HG02981 (cell line): ENCODE data around the gene TRIM71.

Experiments used
- ATAC-seq: cut with Tn5 transposase; IDR thresholded peaks from one replicate; pipeline ENCODE4 v1.9.1; 2021; ENCODE audit warnings: mild to moderate bottlenecking, moderate library complexity; ENCODE audit not compliant: unreplicated experiment

Gene TRIM71

DNA sequence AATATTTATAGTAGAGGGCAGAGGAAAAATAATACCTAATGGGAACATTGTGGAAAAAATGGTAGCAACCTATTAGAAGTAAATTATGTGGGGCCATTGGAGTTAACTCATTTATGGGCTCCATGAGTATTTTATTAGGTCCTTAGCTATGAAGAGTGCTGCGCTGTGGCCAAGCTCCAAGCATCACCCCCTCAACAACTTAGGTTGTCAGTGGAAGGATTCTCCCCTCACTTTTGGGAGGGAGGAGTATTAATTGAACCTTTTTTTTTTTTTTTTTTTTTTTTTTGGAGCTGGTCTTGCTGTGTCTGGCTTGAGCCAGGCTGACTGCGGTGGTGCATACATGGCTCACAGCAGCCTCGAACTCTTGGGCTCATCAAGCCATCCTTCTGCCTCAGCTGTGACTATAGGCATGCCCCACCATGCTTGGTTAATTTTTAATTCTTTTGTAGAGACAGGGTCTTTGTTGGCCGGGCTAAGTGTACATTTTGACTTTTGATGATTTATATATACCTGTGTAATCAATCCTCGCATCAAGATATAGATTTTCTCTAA, 45.2 kb downstream of the TRIM71 start:
- ATAC-seq = no peak

DNA sequence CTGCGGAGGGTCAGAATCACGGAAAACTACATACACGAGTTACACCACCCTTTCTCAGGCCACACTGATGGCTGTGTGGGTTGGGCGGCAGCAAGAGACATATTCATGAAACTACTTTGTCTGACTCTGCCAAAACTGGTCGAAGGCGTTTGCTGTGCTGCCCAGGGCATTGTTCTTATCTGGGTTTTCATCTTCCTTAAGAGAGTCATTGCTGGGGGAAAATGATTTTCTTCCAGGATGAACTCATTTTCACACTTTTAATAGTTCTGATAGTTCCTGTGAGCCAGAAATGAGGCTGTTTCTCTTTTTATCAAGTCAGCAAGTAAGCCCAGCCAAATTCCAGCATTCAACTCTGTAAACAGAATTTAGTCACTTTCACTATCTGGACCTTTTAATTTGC, 47.6 kb downstream of the TRIM71 start:
- no peak for ATAC-seq

DNA sequence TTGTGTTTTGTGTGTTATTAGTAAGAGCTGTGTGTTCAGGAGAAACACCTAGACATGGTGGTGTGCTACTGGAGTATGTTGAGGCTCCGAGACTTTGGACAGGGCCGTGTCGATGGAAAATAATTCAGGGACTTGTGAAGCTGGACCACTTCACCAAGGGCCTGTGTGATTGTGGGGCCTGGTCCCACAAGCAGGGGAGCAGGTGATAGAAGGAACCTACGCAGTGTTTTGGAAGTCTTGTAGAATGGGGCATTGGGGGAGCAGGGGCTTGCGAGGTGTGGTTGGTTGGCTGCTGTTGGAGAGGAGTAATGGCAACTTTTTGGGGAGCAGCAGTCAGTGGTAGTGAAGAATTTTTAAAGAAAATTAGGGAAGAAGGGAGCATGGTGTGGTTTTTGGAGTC, 48.7 kb downstream of the TRIM71 start:
- ATAC-seq = no peak

DNA sequence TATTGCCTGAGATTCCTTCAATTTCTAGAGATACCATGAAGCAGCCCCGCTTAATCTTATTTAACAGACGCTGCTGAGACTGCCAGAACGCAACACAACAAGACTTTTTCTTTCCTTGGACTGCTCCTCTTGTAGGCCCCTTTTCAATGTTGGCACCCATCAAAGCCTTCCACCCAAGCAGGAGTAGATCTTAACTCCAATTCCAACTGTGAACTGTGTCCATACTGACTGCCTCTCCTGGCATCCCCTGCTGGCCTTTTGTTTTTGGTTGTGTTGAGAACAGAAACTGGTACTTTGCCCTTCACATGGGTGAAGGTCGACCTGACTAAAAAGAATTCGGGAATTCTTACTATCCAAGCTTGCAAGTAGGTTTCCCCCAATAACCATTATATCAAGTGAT, 50.2 kb downstream of the TRIM71 start:
- no peak for ATAC-seq

DNA sequence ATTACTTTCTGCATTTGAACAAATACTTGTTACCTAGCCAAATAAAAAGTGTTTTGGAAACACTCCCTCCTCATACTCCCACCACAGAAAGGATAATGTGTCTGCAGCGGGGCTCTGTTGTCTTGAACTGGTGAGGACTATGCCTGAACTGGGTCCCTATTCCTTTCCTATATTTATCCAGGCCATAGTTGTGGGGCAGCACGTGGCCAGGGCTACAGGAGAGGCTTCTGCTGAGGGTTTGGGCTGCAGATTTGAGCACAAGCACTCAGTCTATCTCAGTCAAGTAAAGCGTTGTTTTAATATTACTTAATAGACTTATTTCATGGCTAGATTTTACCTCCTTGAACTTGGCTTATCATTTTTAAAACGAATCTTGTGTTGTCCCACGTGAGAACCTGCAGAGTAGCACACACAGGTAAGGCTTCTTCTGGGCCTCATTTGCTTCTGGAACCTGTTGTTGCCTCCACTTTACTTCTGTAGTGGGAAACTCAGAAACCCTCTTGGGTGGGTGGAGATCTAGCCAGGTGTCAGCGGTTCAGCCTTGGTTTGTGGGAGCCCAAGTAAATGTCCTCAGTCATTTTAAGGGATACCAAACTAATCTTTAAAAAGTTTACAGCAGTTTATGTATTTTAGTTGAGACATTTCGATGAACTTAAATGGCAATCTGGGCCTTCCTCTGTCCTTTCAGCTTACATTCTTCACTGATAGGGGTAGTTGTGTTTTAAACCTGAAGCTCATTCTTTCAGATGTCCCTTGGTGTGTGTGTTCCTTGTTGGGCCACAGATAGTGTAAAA, 51.1 kb downstream of the TRIM71 start:
- ATAC-seq = no peak

DNA sequence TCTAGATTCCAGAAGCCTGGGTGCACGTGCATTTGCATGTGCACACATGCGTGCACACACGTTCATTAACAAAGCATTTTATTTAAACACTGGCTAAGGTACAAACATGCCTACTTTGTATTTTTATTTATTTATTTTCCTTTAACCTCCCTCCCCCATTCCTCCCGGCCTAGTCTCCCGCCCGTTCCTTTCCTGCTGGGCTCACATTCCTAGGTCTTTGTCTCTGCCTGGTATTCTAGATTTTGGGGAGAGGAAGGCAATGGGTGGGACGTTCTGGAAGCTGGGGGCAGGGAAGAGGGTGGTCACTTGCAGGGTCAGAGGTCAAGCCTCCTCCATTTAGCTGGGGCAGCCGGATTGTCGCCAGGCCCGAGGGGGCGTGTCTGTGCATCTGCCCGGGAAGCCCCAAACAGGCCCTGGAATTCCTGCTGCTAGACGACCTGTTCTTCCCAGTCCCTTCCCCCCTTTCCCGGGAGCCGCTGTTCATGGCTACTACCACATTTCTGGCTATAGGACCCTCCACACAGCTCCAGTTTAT, 51.8 kb downstream of the TRIM71 start:
- no peak for ATAC-seq

DNA sequence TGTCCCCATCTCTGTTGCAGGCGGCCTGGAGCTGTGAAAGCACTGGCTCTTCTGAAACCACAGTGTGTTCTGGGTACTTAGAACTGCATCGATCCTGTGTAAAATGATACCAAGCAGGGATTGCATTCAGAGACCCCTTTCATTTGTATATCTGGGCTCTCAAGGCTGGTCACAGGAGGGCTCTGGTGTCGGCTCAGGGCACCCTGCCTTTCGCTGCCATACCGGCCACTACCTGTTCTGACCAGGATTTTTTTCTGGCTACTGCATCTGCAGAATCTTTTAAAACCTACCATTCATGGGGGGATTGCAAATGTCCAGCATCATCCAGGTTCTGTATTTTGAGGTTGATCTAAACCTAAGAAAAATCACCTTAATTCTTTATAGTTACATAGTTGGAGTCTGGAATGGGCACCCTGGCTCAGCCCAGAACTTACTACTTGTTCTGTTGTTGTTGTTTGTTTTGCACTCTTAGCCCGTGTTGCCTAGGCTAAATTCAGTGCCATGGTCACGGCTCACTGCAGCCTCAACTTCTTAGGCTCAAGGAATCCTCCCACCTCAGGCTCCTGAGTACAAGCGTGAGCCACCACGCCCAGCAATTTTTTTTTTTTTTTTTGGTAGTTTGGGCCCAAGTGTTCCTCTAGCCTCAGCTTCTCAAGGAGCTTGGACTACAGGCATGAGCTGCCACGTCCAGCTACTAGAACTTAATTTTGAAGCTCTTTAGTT, 52.7 kb downstream of the TRIM71 start:
- ATAC-seq = no peak

DNA sequence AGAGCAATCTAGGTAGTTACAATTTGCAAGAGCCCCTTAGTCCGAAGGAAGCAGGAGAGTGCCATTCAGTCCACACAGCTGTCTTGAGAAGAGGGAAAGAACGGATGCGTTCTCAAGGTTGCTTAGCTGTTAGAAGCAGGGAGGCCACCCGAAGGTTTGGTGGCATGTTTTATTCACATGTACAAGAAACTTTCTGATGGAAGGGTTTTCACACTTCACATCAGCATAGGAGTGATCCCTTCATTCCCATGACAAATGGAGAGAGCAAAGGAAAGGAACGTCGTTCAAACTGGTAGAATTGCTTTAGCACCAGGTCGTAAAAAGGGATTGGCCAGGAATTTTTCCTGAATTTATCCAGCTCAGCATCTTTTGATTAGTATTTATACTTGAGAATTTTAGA, 53.5 kb downstream of the TRIM71 start:
- ATAC-seq = no peak

DNA sequence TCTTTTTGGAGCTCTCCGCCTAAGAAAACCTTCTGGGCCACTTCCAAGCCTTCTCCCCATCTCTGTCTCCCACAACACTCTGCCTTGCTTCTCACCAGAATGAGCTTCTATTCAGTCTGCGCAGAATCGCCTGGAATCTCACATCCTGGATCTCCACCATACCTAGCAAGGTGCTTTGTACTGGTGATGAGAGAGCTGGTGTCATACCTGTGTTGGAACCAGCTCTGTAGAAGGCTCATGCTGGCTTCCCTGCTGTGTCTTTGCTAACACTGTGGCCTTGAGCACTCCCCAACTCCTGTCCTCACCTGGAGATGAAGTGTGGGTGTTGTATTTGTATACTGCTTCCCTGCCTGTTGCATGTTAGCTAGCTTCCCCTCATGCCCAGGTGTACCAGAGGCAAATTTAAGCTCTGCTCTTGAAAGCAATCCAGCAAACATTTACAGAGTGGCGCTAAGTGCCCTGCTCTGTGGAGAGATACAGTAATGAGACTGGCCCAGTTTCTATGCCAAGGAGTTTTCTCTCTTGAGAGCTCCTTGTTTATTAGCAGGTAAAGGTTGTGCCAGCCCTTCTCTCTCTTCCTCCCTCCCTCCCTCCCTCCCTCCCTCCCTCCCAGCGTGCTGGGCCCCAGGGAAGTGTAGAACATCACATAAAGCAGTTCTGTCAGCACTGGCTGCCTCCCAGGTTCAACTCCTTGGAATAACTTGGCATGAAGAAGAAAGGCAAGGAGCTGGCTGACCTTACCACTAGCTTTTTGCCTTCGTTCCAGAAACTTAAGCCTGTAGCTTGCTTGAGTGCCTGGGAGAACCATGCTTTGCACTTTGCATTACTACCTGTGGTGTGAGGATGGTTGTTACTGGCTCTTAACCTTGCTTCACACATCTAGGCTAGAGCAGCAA, 54.9 kb downstream of the TRIM71 start:
- ATAC-seq = no peak

DNA sequence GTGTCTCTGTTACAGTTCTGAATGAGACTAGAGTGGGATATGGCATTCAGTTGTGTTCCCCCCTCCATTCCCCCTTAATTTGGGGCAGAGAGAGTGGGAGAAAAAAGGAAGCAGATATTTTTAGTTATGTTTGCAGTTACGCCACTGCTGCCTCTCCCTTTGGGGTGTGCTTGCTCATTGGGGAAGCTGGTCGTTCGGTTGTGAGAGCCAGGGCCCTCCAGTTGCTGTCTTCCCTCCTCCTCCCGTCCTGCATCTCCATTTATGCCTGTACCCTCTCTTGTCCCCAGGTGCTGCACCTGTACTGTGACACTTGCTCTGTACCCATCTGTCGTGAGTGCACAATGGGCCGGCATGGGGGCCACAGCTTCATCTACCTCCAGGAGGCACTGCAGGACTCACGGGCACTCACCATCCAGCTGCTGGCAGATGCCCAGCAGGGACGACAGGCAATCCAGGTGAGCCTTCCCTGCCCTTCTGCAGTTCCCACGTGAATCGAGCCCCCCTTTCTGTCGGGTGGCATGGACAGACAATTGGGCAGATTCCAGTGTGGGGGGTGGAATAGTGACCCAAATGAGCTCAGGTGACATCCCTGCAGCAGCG, 55.8 kb downstream of the TRIM71 start:
- no peak for ATAC-seq

DNA sequence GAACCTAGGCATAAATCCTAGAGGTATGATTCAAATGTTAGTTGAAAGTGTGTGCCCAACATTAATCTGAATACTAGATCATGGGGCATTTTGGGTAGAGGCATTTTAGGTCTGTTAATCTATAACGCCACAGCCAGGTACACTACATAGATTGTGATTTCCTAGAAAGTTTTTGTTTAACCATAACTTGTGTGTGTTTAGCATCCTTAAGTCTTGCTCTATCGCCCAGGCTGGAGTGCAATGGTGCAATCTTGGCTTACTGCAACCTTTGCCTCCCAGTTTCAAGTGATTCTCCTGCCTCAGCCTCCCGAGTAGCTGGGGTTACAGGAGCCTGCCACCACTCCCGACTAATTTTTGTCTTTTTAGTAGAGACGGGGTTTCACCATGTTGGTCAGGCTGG, 59.1 kb downstream of the TRIM71 start:
- no peak for ATAC-seq

DNA sequence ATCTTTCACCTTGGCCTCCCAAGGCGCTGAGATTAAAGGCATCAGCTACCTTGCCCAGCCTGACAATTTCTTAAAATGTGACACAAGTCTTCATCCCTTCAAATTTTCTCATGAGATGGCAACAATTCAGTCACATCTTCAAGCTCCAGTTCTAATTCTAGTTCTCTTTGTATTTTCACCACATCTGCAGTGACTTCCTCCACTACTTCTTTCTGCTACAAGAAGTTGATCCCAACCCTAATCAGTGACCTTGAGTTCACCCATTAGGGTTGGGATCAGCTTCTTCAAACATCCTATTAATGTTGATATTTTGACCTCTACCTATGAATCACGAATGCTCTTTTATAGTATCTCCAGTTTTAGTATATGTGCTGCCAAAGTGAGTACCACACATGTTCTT, 59.8 kb downstream of the TRIM71 start:
- ATAC-seq = no peak

DNA sequence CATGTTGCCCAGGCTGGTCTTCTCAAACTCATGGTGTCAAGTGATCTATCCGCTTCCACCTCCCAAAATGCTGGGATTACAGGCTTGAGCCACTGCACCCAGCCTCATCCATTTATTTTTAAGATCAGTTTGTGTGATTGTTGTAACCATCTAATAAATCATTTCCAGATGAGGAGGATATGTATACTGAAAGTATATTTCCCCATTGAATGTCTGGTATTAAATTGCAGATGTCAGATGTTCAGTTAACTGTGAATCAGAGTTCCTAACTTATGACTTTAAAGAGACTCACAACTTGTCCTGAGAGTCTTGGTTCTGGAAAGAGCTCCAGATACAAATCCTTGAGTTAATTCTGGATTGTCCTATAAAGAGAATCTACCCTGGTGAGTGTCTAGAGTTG, 62.4 kb downstream of the TRIM71 start:
- no peak for ATAC-seq

DNA sequence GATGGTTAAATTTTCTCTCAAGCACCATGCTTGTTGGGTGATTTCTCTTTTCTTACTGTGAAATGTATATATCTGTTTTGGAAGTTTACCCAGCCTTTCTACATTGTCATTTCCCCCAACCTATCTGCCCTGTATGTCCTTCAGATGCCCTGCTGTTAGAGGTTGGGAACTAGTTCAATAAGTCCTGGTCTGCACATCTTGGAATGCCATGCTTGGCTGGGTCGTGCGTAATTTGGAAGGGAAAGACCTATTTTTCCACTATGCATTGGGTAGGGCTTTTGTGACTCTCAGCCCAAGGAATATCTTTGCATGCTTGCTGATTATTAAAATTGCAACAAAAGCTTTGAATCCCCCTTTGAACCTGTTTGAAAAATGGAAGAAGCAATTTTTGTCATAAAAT, 63.8 kb downstream of the TRIM71 start:
- ATAC-seq = no peak

DNA sequence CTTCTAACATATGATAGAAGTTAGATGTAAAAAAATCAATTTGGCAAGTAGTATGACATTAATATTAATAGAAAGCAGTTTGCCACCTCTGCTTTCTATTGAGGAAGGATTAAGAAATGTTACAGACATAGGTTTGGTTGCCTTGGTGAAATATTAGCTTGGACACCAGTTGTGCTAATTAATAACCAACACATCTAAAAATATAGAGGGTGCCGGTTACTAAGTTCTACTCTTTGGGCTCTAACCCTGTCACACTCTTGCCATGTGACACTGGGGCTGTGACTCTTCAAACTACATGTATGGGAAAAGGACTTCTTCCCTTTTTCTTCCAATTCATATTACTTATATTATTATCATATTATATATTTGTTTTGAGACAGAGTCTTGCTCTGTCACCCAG, 64.4 kb downstream of the TRIM71 start:
- ATAC-seq = peak; percentile 69

DNA sequence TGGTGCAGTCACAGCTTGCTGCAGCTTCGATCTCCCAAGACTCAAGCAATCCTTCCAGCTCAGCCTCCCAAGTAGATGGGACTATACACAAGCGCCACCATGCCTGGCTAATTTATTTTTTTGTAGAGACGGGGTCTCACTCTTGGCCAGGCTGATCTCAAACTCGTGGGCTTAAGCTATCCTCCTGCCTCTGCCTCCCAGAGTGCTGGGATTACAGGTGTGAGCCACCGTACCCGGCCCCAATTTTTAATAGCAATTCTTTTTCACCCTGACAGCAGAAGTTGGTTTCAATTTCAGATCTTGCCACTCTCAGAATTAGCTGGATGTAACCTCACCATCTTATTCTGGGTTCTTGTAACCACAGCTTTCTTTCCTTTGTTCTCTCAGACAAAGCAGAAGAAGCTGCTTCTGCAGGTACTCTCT, 64.8 kb downstream of the TRIM71 start:
- peak; percentile 82 for ATAC-seq

DNA sequence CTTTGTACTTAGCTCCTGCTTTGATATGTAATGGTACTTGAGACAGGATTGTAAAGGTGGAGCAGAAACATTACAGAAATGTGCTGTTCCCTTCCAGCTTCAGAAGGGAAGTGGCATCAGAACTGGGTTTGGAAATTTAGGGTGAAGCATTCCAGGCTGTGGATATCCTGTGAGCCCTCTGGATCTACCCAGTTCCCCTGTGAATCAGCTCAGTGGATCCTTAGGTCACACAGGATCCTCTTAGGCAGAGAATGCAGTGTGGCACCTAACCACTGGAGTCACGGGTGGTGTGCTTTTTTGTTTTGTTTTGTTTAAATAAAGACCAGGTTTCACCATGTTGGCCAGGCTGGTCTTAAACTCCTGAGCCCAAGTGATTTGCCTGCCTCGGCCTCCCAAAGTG, 66.0 kb downstream of the TRIM71 start:
- ATAC-seq = no peak

DNA sequence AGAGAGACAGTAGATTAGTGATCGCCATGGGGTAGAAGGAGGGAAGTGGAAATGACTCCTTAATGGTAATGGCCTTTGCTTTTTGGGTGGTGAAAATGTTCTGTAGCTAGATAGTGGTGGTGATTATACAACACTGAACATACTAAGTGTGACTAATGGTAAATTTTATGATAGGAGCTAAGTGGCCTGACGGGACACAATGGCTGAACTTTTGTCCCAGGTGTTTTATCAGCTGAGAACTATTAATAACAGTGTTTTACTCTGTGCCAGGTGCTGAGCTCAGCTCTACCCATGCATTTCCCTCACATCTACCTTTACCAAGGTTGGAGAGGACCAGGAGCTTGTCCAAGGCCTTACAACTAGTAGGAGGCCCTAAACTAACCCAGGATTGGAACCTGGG, 66.8 kb downstream of the TRIM71 start:
- ATAC-seq = no peak

DNA sequence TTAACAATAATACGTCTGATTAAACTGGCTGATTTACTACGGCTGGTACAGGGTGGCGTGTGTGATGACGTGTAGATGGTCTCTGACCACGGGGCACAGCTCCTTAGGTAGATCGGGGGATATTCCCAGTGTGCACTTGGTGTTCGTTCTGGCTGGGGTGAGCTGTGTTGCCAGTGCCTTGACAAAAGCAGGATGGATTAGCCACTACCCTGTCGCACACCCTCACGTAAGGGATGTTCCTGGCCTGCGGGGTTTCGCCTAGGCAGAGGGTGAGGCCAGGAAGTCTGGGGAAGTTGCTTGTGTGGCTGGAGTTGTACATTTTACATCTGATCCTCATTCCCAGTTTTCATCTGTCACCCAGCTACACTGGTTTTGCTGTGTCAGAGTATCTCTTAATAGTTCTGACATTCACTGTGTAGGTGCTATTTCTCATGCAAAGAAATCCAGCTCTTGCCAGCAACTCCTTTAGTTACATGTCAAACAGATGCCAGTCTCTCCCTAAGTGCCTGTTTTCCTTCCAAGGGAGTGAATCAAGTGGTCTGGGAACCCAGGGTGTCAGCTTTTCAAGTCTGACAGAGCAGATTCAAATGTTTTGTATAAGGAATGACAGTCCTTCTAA, 67.6 kb downstream of the TRIM71 start:
- no peak for ATAC-seq

DNA sequence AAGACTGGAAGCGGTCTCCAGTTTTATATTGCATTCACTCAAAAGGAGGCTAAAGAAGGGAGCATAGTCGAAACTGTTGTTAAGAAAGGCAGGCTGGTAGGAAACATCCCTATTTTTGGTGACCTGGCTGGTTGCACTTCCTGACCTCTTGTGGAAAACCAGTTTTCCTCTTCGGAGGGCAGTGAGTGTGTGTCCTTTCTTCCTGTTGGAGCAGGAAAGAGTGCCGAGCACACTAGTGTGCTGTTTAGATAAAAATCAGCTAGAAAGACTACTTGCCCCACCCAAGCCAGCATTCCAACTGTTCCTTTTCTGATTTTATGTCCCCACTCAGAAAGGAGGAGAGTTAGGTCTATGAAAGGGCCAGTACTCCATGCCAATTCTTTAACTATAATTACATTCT, 68.5 kb downstream of the TRIM71 start:
- ATAC-seq = no peak
